Measurements from ENCODE around the gene RPL29.
A peak's percentile ranks its signal among the peaks of the same experiment; 100 is the strongest.

The RPL29 gene

DNA sequence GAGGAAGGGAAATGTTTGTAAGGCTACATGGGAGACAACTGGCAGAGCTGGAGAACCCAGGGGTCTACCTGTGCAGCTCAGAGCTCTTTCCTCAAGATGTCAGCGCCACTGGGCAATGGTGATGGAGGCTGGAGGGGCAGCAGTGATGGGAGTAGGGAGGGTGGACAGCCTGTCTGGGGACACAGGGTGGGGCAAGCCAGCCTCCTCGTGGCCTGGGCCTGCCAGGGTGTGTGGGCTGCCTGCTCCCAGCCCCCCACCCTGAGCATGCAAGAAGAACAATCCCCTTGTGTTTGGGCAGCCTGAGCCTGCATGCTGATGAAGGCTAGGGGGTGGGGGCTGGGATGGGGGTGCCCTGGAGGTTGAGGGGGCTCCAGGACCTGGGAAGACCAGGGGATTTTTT lies 29.7 kb downstream of the RPL29 start:
- no peak for DNase-seq (ENCODE audit: low read depth in 3 of 3)

DNA sequence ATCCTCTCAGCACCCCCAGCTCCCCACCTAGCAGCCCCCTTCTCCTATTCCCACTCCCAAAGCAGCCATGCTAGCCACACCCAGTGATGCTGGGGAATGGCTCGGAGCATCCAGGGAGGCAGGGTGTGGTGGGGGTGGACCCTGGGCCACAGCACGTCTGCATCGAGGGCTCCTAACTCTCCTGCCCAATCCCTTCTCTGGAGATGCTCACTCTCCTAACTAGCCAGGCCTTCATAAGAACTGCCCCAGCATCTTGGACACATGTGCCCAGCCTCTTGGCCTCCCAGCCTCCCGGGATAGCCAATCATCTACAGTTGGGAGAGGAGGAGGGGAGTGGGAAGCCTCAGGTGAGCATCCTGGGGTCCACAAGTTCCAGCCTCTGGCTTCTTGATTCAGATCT lies 31.2 kb downstream of the RPL29 start:
- no peak for DNase-seq (ENCODE audit: low read depth in 3 of 3)

DNA sequence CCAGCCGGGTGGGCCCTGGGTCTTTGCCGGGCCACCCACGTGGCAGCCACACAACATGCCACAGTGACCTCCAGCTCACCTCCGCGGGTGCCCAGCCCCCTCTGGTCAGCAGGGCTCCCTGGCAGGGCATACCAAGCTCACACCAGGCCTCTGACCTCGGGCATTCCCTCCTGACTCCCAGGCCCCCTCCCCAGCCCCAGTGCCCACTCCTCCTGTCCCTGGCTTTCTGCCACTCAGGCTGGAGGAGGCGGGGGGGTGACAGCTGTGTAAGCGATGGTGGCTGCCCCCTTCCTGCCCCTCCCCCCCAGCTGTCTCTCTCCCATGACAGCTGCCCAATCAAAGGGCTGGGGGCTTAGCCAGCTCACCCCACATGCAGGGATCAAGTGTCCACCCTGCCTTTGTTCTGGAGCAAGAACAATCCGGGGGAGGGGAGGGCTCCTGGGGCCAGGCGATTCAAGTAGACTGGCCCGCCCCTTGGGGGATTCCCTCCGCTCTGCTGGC lies 31.7 kb downstream of the RPL29 start:
- DNase-seq (ENCODE audit: low read depth in 3 of 3): no peak

DNA sequence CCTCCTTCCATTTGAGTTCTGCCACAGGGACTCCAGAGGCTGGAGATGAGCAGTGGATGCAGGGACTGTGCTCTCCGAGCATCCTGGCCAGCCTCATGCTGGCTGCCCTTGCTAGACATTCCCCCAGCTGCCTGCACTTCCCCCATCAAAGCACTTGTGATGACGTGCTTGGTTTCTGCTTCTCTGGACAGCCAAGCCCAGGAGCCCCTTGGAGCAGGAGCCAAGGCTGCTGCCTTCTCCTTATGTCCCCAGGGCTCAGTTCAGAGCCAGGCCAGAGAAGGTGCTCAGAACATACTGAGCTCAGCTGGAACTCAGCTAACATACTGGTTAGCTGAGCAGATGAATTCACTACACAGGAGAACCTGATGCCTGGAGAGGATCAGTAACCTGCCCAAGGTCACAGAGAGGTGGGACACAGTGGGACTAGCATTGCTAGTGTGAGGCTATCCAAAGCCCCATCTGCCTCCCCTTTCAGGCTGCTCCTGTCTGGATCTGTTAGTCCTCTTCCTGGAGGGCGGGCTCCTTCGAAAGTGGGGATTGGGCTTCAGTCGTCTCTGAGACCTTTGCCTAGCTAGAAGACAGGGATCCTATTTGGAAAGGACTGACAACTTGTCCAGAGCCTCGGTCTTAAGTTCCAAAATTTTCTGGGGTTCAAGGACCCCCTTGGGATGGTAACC lies 32.7 kb downstream of the RPL29 start:
- no peak for DNase-seq (ENCODE audit: low read depth in 3 of 3)

DNA sequence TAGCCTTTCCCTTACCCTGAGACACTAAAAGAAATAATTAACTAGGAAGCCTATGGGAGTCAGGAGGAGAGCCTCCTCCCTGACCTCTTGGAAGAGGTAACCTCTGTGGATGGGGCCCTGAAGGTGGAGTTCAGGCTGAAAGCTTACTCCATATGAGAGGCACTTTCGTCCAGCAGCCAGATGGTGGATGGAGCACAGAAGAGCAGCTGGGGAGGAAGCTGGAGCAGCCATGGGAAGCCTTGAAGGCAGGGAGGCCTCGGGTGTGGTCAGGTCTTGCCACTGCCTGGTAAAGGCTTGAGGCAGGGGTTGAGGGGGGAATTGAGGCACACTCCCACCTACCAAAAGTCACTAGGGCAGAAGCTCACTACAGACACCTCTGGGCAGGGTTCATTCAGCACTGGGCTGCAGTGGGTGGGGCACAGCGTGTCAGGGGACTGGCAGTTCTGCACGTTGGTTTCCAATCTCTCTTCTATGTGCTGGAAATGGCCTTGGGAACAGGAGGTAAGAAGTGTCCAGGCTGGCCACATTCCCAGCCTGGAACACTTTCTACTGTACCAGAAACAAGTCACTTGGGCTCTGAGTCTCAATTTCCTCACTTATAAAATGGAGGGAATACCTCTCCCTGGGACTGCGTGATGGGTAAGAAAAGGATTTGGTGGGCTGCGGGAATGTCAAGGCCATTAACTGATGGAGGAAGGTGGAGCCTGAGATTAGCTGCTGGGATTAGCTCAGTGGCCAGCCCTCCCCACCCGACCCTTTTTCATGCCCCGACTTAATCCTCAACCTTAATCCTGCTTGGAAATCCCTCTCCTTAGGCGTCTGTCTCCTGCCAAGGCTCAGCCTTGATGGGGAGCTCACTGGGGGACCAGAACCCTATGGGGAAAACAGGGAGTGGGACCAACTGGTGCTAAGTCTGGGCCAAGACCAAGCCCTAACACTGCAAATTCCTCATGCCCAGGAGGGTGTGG lies 33.8 kb downstream of the RPL29 start:
- no peak for DNase-seq (ENCODE audit: low read depth in 3 of 3)

DNA sequence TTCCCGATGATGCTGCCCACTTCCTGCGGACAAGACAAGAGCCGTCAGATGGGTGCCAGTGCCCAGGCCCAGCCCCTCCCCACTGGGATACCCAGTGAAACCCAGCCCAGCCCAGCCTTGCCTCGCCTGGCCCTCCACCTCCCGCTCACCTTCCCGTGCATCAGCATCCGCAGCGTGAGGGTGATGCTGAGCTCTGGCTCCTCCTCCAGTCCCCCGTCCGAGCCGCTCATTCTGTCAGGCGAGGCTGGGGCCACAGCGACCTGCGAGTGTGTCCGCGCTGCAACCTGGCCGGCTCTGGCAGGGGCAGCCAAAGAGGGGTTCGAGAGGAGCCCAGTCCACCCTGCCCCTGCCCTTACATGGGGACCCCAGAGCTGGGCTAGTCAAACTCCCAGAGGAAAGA lies 34.7 kb downstream of the RPL29 start:
- no peak for DNase-seq (ENCODE audit: low read depth in 3 of 3)

DNA sequence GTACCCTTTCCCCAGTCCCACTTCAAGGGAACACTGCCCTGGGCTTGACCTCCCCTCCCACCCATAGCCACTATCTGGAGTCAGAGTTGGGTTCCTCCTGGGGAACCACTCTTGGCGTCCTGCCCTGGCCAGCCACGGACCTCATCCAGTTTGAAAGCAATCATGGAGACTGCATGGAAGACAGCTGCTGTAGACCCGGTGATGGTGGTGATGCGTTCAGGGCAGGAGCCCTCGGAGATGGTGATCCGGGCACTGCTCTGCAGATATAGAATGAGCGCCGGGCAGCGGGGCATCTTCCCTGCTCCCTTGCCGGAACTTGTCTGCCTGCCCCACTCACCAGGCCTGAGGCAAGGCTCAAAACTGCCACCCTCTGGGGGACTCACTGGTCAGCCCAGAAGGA lies 35.3 kb downstream of the RPL29 start:
- DNase-seq (ENCODE audit: low read depth in 3 of 3): no peak

DNA sequence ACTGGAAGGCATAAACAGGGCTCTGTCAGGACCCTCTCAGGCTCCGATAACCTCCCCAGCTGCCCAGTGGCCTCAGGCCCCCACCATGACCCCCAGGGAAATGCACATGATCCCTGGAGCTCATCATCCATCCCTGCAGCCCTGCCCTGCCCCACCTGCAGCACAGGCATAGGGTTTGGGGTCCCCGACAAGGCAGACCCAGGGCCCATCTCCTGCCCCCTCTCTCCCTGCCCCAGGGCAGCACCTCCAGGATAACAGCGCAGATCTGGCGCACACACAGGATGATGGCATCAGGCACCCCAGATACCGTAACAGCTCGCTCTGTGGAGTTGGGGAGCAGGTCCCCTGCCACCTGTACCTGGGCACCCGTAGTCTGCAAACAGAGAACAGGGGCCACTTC lies 36.0 kb downstream of the RPL29 start:
- DNase-seq (ENCODE audit: low read depth in 3 of 3): no peak

DNA sequence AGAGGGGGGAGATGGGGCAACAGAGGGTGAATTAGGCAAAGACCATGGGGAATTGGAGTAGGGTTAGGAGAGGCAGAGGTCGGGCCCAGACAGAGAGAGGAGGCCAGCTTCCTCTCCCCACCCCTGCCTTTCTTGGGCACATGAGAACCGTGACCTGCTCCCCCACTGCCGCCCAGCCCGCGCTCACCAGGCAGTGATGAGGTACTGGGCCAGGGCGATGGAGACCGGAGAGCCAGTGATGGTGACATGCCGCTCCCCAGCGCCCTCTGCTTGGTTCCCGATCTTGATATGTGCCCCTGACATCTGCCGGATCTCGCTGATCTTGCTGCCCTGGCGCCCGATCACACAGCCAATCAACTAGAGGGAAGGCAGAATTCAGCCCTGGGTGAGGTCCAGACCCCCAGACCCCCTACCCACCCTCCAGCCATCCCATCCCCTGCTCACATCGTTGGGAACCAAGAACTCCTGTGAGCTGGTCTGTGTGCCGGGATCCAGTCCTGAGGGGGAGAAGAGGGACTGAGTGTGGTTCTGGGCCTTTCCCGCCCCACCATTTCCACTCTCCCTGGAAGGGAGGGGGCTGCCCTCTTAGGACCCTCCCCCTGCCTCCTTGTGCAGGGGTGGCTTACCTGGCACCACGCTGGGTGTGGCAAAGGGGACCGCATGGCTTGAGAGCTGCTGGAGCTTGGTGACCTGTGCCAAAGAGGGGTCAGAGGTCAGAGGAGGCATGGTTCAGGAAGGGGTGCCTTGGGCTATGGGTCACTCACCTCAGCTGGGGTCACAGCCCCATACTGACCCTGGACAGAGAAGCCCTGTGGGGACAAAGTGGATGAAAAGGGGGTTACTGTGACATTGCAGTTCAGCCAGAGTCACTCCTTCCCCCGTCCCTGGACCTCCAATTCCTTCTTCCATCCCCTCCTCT lies 36.8 kb downstream of the RPL29 start:
- no peak for DNase-seq (ENCODE audit: low read depth in 3 of 3)

DNA sequence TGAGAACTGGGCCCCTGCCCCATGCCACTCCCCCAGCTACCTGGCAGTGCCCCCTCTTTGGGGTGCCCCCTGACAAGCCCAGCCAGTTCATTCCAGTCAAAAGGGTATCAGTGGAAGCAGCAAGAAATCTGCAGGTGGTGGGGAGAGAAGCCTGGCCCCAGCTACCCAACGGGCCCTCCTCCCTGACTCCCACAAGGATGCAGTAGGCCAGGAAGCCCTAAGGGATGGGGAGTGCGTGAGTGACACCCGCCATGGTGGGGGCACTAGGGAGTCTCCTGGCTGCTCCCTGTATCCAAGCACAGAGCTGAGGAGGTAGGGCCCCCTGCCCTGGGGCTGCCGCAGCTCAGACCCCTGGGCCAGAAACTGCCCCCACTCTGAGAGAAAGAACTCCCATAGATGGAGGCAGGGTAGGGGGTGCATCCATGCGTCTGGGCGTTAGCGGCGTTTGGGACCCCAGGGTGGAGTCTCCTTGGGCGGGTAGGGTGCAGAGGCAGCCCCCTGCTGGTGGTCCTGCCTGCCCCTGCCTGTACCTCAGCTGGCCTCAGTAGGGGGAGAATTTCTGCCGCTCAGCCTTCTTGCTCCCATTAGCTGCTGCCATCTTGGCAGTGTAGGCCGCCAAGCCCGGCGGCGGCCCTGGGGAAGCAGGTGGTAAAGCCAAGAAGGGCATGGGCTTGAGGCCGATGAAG lies 38.0 kb downstream of the RPL29 start:
- DNase-seq (ENCODE audit: low read depth in 3 of 3): no peak

DNA sequence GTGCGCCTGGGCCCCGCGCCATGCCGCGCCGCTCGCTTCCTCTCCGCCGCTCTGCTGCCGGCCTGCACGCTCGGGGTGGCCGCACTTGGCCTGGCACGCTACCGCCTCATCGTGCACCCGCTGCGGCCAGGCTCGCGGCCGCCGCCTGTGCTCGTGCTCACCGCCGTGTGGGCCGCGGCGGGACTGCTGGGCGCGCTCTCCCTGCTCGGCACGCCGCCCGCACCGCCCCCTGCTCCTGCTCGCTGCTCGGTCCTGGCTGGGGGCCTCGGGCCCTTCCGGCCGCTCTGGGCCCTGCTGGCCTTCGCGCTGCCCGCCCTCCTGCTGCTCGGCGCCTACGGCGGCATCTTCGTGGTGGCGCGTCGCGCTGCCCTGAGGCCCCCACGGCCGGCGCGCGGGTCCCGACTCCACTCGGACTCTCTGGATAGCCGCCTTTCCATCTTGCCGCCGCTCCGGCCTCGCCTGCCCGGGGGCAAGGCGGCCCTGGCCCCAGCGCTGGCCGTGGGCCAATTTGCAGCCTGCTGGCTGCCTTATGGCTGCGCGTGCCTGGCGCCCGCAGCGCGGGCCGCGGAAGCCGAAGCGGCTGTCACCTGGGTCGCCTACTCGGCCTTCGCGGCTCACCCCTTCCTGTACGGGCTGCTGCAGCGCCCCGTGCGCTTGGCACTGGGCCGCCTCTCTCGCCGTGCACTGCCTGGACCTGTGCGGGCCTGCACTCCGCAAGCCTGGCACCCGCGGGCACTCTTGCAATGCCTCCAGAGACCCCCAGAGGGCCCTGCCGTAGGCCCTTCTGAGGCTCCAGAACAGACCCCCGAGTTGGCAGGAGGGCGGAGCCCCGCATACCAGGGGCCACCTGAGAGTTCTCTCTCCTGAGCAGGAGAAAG lies 39.6 kb downstream of the RPL29 start:
- DNase-seq (ENCODE audit: low read depth in 3 of 3): peak in 1 of 3 experiments; percentile 31

DNA sequence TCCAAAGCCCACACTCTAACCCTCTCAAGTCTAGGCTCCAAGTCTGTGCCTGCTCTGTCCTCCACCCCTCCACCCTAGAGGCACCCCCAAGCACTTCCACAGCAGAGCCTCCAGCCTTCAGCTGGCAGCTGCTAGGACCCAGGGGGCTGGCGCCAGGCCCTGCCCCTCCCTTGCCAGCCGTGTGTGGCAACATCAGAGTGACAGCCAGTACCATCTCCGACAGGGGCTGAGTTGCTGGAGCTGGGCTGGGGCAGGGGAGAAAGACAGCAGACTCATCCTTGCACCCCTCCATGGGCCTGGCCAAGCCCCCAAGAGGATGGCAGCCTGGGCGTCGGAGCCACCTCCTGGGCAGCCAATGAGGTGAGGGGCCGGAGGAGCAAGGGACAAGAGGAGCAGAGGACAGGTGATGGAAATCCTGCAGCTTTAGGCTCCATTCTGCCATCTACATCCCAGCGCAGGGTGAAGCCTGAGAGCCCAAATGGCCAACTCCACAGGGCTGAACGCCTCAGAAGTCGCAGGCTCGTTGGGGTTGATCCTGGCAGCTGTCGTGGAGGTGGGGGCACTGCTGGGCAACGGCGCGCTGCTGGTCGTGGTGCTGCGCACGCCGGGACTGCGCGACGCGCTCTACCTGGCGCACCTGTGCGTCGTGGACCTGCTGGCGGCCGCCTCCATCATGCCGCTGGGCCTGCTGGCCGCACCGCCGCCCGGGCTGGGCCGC lies 40.4 kb downstream of the RPL29 start, which contains the start of gene GPR62:
TSS of gene GPR62 (plus strand) at position 207 of the 718 bp plus-strand sequence. CDS start at position 479, 272 bp downstream.
- no peak for DNase-seq (ENCODE audit: low read depth in 3 of 3)

DNA sequence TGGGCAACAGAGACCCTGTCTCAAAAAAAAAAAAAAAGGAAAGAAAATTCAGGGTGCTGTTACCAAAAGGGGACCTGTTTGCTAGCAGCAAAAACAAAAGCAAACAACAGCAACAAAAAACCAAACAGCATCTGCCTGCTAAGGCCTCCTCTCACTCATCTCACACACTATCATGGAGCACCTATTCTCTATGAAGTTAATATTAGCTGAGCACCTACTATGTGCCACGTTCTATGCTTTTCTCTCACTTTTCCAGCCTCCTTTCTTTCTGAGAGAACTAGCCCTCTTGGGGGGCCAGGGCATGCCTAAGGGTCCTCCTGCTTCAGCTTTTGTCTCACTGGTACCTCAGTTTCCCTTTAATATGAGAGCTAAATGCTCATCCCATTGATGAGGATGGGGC lies 41.0 kb downstream of the RPL29 start:
- DNase-seq (ENCODE audit: low read depth in 3 of 3): no peak

DNA sequence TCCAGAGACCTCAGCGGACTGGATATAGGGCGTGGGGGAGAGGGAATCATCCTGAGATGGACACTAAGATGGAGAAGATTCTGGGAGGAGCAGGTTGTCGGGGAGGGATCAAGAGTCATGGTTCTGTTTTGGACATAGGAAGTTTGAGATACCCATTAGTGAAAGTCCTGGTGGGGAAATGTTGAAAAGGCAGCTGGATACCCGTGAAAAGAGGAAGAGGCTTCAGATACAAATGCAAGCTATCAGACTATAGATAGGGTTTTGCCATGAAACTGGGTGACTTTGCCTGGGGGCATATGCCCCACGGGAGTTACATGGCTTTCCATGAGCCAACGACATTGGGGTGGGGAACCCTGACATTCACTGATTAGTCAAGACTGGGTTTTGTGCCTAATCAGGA lies 41.6 kb downstream of the RPL29 start:
- DNase-seq (ENCODE audit: low read depth in 3 of 3): no peak

DNA sequence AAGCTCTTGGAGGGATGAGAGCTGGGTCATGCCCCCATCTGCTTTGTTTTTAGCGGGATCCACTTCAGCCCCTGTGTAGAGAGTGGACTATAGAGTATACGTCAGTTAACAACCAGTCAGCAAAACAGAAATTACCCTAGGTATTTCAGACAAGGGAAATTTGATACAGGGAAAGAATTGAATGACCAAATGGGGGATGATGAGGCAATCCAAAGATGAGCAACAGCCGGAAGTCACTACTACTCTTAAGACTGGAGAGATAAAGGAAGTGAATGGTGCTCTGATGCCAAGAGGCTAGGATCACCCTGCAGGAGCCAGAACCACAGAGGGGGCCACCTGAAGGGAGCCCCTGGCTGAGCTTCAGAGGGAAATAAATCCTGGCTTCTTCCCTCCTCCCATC lies 42.2 kb downstream of the RPL29 start:
- no peak for DNase-seq (ENCODE audit: low read depth in 3 of 3)

DNA sequence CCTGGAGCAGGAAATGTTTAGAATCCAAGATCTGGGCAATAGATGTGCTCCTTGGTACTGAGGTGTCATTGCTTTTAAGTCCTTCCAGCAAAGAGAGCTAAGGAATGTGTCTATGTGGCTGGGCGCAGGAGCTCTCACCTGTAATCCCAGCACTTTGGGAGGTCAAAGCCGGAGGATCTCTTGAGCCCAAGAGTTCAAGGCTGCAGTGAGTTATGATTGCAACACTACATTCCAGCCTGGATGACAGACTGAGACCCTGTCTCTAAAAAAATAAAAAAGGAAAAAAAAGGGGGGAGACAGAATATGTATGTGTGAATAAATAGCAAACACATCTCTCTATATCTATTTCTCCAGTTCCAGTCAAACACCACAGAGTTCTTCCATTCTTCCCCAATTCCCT lies 44.8 kb downstream of the RPL29 start:
- DNase-seq (ENCODE audit: low read depth in 3 of 3): no peak

DNA sequence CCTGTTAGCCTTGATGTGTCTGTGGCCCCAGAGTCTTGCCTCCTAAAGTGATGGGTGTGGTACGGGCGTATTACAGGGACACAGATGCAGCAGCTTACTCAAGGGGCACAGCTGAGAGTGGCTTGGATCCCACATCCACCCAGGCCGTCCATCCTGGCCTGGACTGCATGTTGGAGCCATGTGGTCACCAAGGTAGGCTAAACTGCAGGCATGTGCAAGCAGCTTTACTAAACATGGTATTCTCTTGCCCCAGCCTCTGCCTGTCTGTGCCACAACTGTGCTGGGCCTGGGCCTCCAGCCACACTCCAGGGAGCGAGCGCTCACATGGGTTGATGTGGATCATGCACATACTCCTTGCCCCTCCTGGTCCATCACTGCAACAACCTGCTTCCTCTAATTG lies 46.6 kb downstream of the RPL29 start:
- DNase-seq (ENCODE audit: low read depth in 3 of 3): no peak

DNA sequence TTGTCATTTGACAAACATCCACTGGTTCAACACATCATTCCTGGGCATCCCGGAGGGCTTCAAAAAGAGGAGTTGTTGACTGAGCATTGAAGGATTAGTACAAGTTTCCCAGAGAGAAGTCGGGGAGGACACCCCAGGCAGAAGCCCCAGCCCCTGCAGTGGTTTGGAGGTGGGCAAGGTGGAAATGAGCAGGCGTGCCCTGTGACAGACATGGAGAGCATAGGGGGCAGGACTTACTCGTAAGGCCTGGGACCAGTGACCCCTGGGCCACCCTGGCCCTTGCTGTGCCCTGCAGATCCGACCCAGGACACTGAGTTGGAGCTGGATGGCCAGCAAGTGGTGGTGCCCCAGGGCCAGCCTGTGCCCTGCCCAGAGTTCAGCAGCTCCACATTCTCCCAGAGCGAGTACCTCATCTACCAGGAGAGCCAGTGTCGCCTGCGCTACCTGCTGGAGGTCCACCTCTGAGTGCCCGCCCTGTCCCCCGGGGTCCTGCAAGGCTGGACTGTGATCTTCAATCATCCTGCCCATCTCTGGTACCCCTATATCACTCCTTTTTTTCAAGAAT lies 47.6 kb downstream of the RPL29 start:
- no peak for DNase-seq (ENCODE audit: low read depth in 3 of 3)

DNA sequence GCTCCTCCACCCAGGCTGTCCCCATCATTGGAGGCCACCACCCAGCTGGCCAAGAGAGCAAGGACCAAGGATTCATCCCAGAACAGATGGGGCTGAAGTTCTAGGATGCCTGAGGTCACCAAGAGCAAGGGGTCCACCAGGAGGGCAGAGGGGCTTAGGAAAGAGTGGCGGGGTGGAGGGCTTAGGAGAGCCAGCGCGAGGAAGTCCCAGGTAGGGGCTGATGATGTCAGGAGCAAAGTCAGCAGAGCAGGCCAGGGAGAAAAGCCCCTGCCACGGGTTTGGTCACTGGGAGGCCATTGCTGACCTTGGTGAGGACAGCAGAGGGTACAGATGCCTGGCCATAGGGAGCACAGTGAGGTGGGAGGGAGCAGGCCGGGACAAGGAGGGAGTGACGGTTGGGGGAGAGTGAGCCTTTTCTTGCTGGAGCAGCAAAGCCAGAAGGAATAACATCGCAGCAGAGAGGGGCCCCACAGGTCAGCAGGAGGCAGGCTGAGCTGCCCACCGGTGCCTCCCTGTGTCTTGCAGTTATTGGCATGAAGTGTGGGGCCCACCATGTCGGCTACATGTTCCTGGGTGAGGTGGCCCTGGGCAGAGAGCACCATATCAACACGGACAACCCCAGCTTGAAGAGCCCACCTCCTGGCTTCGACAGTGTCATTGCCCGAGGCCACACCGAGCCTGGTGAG lies 48.3 kb downstream of the RPL29 start:
- DNase-seq (ENCODE audit: low read depth in 3 of 3): no peak
